Neural progenitor cell (in vitro differentiated cells): Measurements from ENCODE around the gene C2CD4C.

ENCODE experiments used
- EZH2 ChIP-seq: fragments of 200-600 bp; sonication (generic); IDR thresholded peaks from 2 replicates; pipeline ENCODE4 v1.6.1; 2017; ENCODE audit warnings: antibody characterized with exemption, mild to moderate bottlenecking, moderate library complexity
- EZH2phosphoT487 ChIP-seq: fragments of 200-600 bp; sonication (generic); IDR thresholded peaks from 2 replicates; pipeline ENCODE4 v1.6.1; 2017; ENCODE audit warnings: antibody characterized with exemption
- TF ChIP-seq, protein P1 (sequence below): fragments of 200-600 bp; sonication (generic); IDR thresholded peaks from 2 replicates; pipeline ENCODE4 v1.5.1; 2017; ENCODE audit warnings: antibody characterized with exemption, mild to moderate bottlenecking

DNA sequence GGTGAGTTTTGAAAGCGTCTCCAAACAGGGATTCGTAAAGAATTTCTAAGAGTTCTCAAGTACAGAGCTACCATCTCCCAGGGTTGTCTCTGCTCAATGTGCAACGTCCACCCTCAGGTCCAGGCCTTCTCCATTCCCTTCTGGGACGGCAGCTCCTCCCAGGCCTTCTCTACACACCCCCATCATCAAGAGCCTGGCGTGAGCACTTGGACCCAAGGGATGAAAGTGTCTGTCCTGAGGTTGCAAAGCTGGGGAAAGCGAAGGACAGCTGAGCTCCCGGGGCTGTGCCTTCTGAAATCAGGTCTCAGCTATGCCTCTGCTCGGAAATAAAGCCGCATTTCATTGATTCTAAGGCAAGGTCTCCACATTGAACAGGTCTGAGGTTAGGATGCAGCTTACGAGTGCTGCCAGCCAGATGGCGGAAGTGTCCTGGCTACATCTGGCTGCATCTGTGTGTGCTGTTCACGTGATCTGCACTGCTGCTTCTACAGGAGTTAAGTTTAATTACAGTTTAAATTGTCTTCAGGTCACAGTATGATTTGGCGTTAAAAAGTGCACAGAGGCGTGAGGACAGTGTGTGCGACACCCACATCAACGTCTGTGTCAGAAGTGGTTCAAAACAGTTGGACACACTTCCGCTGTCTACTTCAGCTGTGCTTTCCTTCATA is 37.3 kb downstream of the C2CD4C start:
- TF ChIP-seq, protein P1, sequence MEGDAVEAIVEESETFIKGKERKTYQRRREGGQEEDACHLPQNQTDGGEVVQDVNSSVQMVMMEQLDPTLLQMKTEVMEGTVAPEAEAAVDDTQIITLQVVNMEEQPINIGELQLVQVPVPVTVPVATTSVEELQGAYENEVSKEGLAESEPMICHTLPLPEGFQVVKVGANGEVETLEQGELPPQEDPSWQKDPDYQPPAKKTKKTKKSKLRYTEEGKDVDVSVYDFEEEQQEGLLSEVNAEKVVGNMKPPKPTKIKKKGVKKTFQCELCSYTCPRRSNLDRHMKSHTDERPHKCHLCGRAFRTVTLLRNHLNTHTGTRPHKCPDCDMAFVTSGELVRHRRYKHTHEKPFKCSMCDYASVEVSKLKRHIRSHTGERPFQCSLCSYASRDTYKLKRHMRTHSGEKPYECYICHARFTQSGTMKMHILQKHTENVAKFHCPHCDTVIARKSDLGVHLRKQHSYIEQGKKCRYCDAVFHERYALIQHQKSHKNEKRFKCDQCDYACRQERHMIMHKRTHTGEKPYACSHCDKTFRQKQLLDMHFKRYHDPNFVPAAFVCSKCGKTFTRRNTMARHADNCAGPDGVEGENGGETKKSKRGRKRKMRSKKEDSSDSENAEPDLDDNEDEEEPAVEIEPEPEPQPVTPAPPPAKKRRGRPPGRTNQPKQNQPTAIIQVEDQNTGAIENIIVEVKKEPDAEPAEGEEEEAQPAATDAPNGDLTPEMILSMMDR: no peak
- TF ChIP-seq EZH2 (no peak), EZH2phosphoT487 (no peak)
